PFSK-1 (cell line): Measurements from ENCODE around the gene BIRC7.

Source experiments
- FOXP2 ChIP-seq: optimal IDR thresholded peaks from 2 replicates; pipeline ENCODE3; 2011; ENCODE audit warnings: borderline replicate concordance, control low read depth, inconsistent platforms; ENCODE audit not compliant: insufficient read depth; ENCODE audit errors: extremely low read length, extremely low read depth
- POLR2AphosphoS5 ChIP-seq: IDR thresholded peaks from 2 replicates; pipeline ENCODE4 v1.6.1; 2012; ENCODE audit warnings: low read depth, mild to moderate bottlenecking, control low read depth, low read length, moderate library complexity
- SIN3A ChIP-seq: IDR thresholded peaks from 2 replicates; pipeline ENCODE4 v1.6.1; 2012; ENCODE audit warnings: mild to moderate bottlenecking, low read length, moderate library complexity, borderline replicate concordance; ENCODE audit not compliant: insufficient read depth
- TAF1 ChIP-seq: IDR thresholded peaks from 2 replicates; pipeline ENCODE4 v1.6.1; 2012; ENCODE audit warnings: low read length, control low read depth, borderline replicate concordance; ENCODE audit not compliant: insufficient read depth
- TF ChIP-seq, protein P1 (sequence below), 2 experiments: IDR thresholded peaks; 2 replicates each; pipeline versions ENCODE4 v1.6.1 to v1.8.0; 2011 to 2012; ENCODE audit warnings: low read depth in 2 of 2, low read length in 2 of 2, control low read depth in 1 of 2, inconsistent platforms in 1 of 2, mild to moderate bottlenecking in 1 of 2, moderate library complexity in 1 of 2; ENCODE audit not compliant: insufficient read depth in 1 of 2

BIRC7 gene

DNA sequence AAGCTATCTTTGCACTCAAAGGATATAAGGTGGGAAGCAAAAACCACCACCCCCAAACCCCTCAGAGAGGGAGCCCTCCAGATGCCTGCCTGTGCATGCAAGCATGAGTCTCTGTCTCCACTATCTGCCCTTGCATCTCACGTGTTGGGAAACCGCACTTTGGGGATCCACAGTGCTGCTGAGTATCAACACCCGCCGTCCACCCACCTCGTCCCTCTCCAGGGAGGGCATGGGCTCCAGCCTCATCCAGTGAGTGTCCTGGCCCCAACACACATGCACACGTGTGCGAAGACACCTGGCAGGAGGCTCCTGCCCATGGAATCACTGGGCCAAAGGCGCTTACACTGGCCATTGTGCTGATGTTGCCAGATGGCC lies 16.3 kb upstream of the BIRC7 start:
- TF ChIP-seq, protein P1, sequence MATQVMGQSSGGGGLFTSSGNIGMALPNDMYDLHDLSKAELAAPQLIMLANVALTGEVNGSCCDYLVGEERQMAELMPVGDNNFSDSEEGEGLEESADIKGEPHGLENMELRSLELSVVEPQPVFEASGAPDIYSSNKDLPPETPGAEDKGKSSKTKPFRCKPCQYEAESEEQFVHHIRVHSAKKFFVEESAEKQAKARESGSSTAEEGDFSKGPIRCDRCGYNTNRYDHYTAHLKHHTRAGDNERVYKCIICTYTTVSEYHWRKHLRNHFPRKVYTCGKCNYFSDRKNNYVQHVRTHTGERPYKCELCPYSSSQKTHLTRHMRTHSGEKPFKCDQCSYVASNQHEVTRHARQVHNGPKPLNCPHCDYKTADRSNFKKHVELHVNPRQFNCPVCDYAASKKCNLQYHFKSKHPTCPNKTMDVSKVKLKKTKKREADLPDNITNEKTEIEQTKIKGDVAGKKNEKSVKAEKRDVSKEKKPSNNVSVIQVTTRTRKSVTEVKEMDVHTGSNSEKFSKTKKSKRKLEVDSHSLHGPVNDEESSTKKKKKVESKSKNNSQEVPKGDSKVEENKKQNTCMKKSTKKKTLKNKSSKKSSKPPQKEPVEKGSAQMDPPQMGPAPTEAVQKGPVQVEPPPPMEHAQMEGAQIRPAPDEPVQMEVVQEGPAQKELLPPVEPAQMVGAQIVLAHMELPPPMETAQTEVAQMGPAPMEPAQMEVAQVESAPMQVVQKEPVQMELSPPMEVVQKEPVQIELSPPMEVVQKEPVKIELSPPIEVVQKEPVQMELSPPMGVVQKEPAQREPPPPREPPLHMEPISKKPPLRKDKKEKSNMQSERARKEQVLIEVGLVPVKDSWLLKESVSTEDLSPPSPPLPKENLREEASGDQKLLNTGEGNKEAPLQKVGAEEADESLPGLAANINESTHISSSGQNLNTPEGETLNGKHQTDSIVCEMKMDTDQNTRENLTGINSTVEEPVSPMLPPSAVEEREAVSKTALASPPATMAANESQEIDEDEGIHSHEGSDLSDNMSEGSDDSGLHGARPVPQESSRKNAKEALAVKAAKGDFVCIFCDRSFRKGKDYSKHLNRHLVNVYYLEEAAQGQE (IDR thresholded peaks at IDR 0.05; ENCODE audit: insufficient read depth in 1 of 2, low read depth in 2 of 2, low read length in 2 of 2): no peak
- TF ChIP-seq TAF1 (no peak), FOXP2 (no peak), SIN3A (no peak), POLR2AphosphoS5 (no peak)

DNA sequence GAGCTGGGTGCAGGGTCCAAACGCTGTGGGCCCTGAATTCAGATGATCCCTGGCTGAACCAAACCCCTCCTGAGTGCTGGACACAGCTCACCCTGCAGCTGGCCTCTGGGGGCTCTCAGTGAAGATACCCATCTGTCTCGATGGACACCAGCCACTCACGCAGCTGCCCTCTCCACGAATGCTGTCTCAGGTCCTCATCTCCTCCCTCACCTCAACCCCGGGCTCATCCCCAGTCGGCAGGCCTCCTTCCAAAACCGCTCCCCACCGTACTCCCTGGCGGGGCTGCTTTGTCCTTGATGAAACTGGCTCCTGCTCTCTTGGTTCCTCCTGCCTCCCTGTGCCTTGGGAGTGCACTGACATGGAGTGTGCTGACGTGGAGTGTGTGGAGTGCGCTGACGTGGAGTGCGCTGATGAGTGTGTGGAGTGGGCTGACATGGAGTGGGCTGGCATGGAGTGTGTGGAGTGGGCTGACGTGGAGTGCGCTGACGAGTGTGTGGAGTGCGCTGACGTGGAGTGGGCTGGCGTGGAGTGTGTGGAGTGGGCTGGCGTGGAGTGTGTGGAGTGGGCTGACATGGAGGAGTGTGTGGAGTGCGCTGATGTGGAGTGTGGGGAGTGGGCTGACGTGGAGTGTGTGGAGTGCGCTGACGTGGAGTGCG lies 15.7 kb upstream of the BIRC7 start:
- no peak for TF ChIP-seq TAF1
- no peak for TF ChIP-seq SIN3A
- TF ChIP-seq POLR2AphosphoS5: no peak
- TF ChIP-seq, protein P1 (IDR thresholded peaks at IDR 0.05; ENCODE audit: insufficient read depth in 1 of 2, low read depth in 2 of 2, low read length in 2 of 2): no peak
- no peak for TF ChIP-seq FOXP2

DNA sequence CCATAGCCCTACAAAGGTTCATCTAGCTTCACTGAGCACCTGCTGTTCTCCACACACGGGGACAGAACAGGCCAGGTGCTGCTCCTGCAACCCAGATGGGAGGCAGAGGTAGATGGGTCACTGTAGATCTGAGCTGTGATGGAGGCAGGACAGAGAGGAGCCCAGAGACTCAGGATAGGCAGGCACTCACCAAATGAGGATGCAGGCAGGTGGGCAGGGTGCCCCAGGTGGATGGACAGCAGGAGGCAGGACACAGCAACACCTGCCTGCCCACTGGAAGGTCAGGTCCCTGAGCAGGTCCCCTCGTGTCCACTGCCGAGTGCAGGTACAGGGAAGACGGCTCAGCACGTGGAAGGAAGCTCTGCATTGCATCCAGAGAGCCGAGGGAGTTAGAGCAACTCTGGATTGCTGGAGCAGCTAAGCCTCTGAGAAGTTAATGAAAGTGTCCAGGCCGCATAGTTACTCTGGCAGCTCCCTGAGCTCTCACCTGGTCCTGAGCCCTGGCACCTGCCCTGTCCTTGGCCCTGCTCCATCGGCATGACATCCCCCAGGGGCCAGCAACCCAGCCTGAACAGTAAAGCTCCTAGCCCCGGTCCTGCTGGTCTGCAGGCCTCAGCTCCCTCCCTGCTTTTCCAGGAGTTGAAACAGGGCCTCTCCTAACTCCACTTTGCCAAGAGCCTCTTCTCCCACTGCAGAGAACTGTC lies 14.9 kb upstream of the BIRC7 start:
- TF ChIP-seq FOXP2 (no peak), SIN3A (no peak), POLR2AphosphoS5 (no peak), TAF1 (no peak)
- TF ChIP-seq, protein P1 (IDR thresholded peaks at IDR 0.05; ENCODE audit: insufficient read depth in 1 of 2, low read depth in 2 of 2, low read length in 2 of 2): no peak

DNA sequence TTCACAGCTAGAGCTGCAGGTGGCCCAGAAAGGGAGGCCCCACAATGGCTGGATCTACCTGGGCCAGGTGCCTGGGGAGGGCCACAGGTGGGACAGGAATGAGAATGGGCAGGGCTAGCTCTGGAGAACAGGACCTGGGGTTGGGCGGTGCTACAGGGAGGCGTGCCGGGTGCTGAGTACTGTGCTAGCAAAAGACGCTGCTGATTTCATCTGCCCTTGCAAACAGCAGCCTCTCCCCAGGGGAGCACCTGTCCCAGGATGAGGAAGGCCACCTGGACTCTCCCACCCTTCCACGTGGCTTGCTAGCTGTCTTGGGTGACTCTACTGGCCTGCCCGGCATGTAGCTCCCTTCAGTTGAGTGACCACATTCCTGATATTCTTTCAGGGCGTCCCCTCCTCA lies 13.2 kb upstream of the BIRC7 start:
- TF ChIP-seq TAF1 (no peak), SIN3A (no peak), FOXP2 (no peak), POLR2AphosphoS5 (no peak)
- TF ChIP-seq, protein P1 (IDR thresholded peaks at IDR 0.05; ENCODE audit: insufficient read depth in 1 of 2, low read depth in 2 of 2, low read length in 2 of 2): no peak
